WTC11 (cell line): ENCODE results near the gene PCDH11X. TPM values are rescaled to one million over a fixed set of nuclear protein-coding genes. Genes with fewer than 3 reads are reported as not detected.
A peak's percentile ranks its signal among the peaks of the same experiment; 100 is the strongest.
"Not testable (repeated sequence)": the region's sequence is repeated elsewhere in the genome, so short reads cannot be mapped to it uniquely, and the experiment has no call there.

ENCODE experiments used
- ATAC-seq: fragments of 200-7000 bp; cut with Tn5 transposase; 2 replicates; pipeline ENCODE4 v1.10.0; 2021; ENCODE audit warnings: mild to moderate bottlenecking, moderate library complexity
- Bru-seq: library from RNA; stranded (reverse); fragments of 400-500 nt; gene quantifications from one replicate; lab custom pipeline; 2021; lab: Mats Ljungman, UMichigan
- CTCF ChIA-PET: fragments of 300-600 bp; sonication (Branson Sonifier 250); formaldehyde crosslinking; loops from one replicate; lab custom pipeline; 2021; ENCODE audit warnings: antibody characterized with exemption; lab: Charles Lee
- POLR2A ChIA-PET: fragments of 350-600 bp; sonication (Branson Sonifier 250); formaldehyde crosslinking; loops from one replicate; lab custom pipeline; 2021; ENCODE audit warnings: antibody characterized with exemption; lab: Charles Lee
- DNase-seq: peaks from one replicate; pipeline ENCODE4 v3.0.0; 2021; ENCODE audit warnings: low spot score
- H3K27ac Mint-ChIP-seq: 2 replicates; pipeline ENCODE4 v1.8.0; 2021; ENCODE audit warnings: mixed read lengths
- H3K27me3 Mint-ChIP-seq: 2 replicates; pipeline ENCODE4 v1.8.0; 2021; ENCODE audit warnings: low read depth, mild to moderate bottlenecking, moderate library complexity, mixed read lengths
- H3K36me3 Mint-ChIP-seq: 2 replicates; pipeline ENCODE4 v1.8.0; 2021; ENCODE audit warnings: mixed read lengths
- H3K4me1 Mint-ChIP-seq: 2 replicates; pipeline ENCODE4 v1.8.0; 2022; ENCODE audit warnings: mixed read lengths
- H3K4me3 Mint-ChIP-seq: 2 replicates; pipeline ENCODE4 v1.8.0; 2021; ENCODE audit warnings: mild to moderate bottlenecking, moderate library complexity, mixed read lengths
- H3K9me3 Mint-ChIP-seq: 2 replicates; pipeline ENCODE4 v1.8.0; 2021; ENCODE audit warnings: mixed read lengths
- long read RNA-seq, 3 experiments: library from RNA in 1 of 3; library from capped mRNA in 1 of 3; library from polyadenylated mRNA in 1 of 3; unstranded in 2 of 3; stranded (forward) in 1 of 3; transcript quantifications; one replicate each; pipeline ENCODE4 v2.0.0, GENCODE V29; 2021
- total RNA-seq: library from RNA; stranded (reverse); gene quantifications from 3 replicates; pipeline ENCODE4 v1.2.3, GENCODE V29; 2021

The PCDH11X gene
- total RNA-seq: 21.5 to 21.7 TPM (median 21.6 TPM) in 3 replicates
- percentile 62 among the genes with signal in this experiment for Bru-seq, nascent RNA
- long read RNA-seq, experiment 1, full-length matches to known transcripts: 5 of 88 reads
- long read RNA-seq, experiment 1, partial matches to known transcripts: 16 of 88 reads
- long read RNA-seq, experiment 1, other reads (novel, unspliced or antisense): 67 of 88 reads
- long read RNA-seq, experiment 2, partial matches to known transcripts: 3 of 30 reads
- long read RNA-seq, experiment 2, other reads (novel, unspliced or antisense): 27 of 30 reads
- long read RNA-seq, experiment 3, partial matches to known transcripts: 0 of 2 reads
- long read RNA-seq, experiment 3, other reads (novel, unspliced or antisense): 2 of 2 reads

GRCh38 chrX:91779135-91779534 lies at the start of gene PCDH11X:
Gene PCDH11X (plus strand): TSS chrX:91779375. CDS start chrX:91835505, 56,130 bp downstream.
- Mint-ChIP-seq H3K4me1 (peaks cover 14% of the 10 kb centered on the region), H3K4me3 (peak within 1 kb of the TSS; percentile 76), H3K27me3 (peaks cover 13% of the 10 kb centered on the region)
- ATAC-seq: peak; percentile 69
- H3K9me3 Mint-ChIP-seq, H3K36me3 Mint-ChIP-seq, POLR2A ChIA-PET, CTCF ChIA-PET, H3K27ac Mint-ChIP-seq: not testable (repeated sequence)
- DNase-seq: peak; percentile 68

- H3K27ac Mint-ChIP-seq, H3K36me3 Mint-ChIP-seq, H3K27me3 Mint-ChIP-seq, ATAC-seq, DNase-seq, H3K9me3 Mint-ChIP-seq, CTCF ChIA-PET, H3K4me3 Mint-ChIP-seq, POLR2A ChIA-PET, H3K4me1 Mint-ChIP-seq: not testable (repeated sequence)
These were observed 31.7 kb upstream of the PCDH11X start for GRCh38 chrX:91747446-91747845.

GRCh38 chrX:91753022-91753421 lies 26.2 kb upstream of the PCDH11X start:
- peak; percentile 9 for DNase-seq
- POLR2A ChIA-PET, ATAC-seq, H3K4me1 Mint-ChIP-seq, CTCF ChIA-PET, H3K9me3 Mint-ChIP-seq, H3K36me3 Mint-ChIP-seq, H3K27ac Mint-ChIP-seq, H3K27me3 Mint-ChIP-seq: not testable (repeated sequence)
- H3K4me3 Mint-ChIP-seq: peak overlapping the region; percentile 59

GRCh38 chrX:91770619-91771488 lies 8.3 kb upstream of the PCDH11X start:
- POLR2A ChIA-PET, DNase-seq, H3K27me3 Mint-ChIP-seq, H3K36me3 Mint-ChIP-seq, H3K4me1 Mint-ChIP-seq, H3K27ac Mint-ChIP-seq, H3K9me3 Mint-ChIP-seq, CTCF ChIA-PET: not testable (repeated sequence)
- 0 out of 2 replicates have a peak overlapping the region, but pooled peaks have one; percentile 29 for H3K4me3 Mint-ChIP-seq
- ATAC-seq: peak; percentile 94

- H3K9me3 Mint-ChIP-seq, H3K4me1 Mint-ChIP-seq, POLR2A ChIA-PET, DNase-seq, H3K27me3 Mint-ChIP-seq, H3K27ac Mint-ChIP-seq, CTCF ChIA-PET, H3K4me3 Mint-ChIP-seq, H3K36me3 Mint-ChIP-seq: not testable (repeated sequence)
- ATAC-seq: peak; percentile 40; the same call in 1 of the 2 replicates
These were observed 5.2 kb upstream of the PCDH11X start for GRCh38 chrX:91773943-91774342.

GRCh38 chrX:91780008-91780407 lies 833 bp downstream of the PCDH11X start:
- POLR2A ChIA-PET, H3K27ac Mint-ChIP-seq, H3K9me3 Mint-ChIP-seq, H3K36me3 Mint-ChIP-seq, ATAC-seq, CTCF ChIA-PET, DNase-seq: not testable (repeated sequence)
- H3K4me3 Mint-ChIP-seq: peak overlapping the region; percentile 76
- H3K27me3 Mint-ChIP-seq: peaks cover 13% of the 10 kb centered on the region
- peaks cover 19% of the 10 kb centered on the region for H3K4me1 Mint-ChIP-seq

- H3K27me3 Mint-ChIP-seq: peaks cover 13% of the 10 kb centered on the region
- POLR2A ChIA-PET, H3K36me3 Mint-ChIP-seq, DNase-seq, H3K9me3 Mint-ChIP-seq, H3K27ac Mint-ChIP-seq, CTCF ChIA-PET, ATAC-seq: not testable (repeated sequence)
- H3K4me1 Mint-ChIP-seq: peaks cover 19% of the 10 kb centered on the region
- peak overlapping the region; percentile 76 for H3K4me3 Mint-ChIP-seq
These were observed 1.5 kb downstream of the PCDH11X start for GRCh38 chrX:91780698-91781097.

GRCh38 chrX:91781553-91782298 lies 2.6 kb downstream of the PCDH11X start:
- POLR2A ChIA-PET, H3K9me3 Mint-ChIP-seq, H3K36me3 Mint-ChIP-seq, CTCF ChIA-PET, H3K27ac Mint-ChIP-seq: not testable (repeated sequence)
- Mint-ChIP-seq H3K4me3 (peak overlapping the region; percentile 76), H3K27me3 (peaks cover 13% of the 10 kb centered on the region), H3K4me1 (peaks cover 19% of the 10 kb centered on the region)
- DNase-seq (peak; percentile 27), ATAC-seq (peak; percentile 59)

GRCh38 chrX:91782825-91783224 lies 3.6 kb downstream of the PCDH11X start:
- H3K9me3 Mint-ChIP-seq, DNase-seq, H3K27ac Mint-ChIP-seq, POLR2A ChIA-PET, H3K27me3 Mint-ChIP-seq, CTCF ChIA-PET, H3K36me3 Mint-ChIP-seq: not testable (repeated sequence)
- Mint-ChIP-seq H3K4me1 (peaks cover 15% of the 10 kb centered on the region), H3K4me3 (peak overlapping the region; percentile 76)
- ATAC-seq: 0 out of 2 replicates have a peak, but pooled peaks have one; percentile 1

- ATAC-seq: not testable (repeated sequence)
These were observed 38.4 kb downstream of the PCDH11X start for GRCh38 chrX:91817537-91817936.

GRCh38 chrX:91825321-91825720 lies 46.1 kb downstream of the PCDH11X start:
- H3K9me3 Mint-ChIP-seq, DNase-seq, H3K4me3 Mint-ChIP-seq, H3K36me3 Mint-ChIP-seq, ATAC-seq, H3K27ac Mint-ChIP-seq, POLR2A ChIA-PET, H3K4me1 Mint-ChIP-seq, H3K27me3 Mint-ChIP-seq, CTCF ChIA-PET: not testable (repeated sequence)

More at GRCh38 chrX:91817537-91817936, 38.4 kb downstream of the PCDH11X start:
- H3K4me1 Mint-ChIP-seq, H3K27me3 Mint-ChIP-seq, H3K4me3 Mint-ChIP-seq, POLR2A ChIA-PET, DNase-seq, H3K9me3 Mint-ChIP-seq, H3K36me3 Mint-ChIP-seq, H3K27ac Mint-ChIP-seq, CTCF ChIA-PET: not testable (repeated sequence)
